GM12878 (cell line): Measurements from ENCODE around the gene CCDC3.

Experiments used
- EZH2 ChIP-seq: IDR thresholded peaks from 2 replicates; pipeline ENCODE4 v1.6.1; 2012; ENCODE audit warnings: low read depth, mild to moderate bottlenecking, control low read depth, inconsistent platforms, low read length, borderline replicate concordance; ENCODE audit not compliant: control insufficient read depth
- FOXM1 ChIP-seq: IDR thresholded peaks from 2 replicates; pipeline ENCODE4 v1.6.1; 2012; ENCODE audit warnings: low read depth, mild to moderate bottlenecking, inconsistent platforms, low read length, moderate library complexity
- GABPA ChIP-seq: IDR thresholded peaks from 2 replicates; pipeline ENCODE4 v1.6.1; 2014; ENCODE audit warnings: antibody characterized with exemption, low read depth, mild to moderate bottlenecking, inconsistent platforms
- KDM1A ChIP-seq: fragments of 200-600 bp; sonication (generic); IDR thresholded peaks from 2 replicates; pipeline ENCODE4 v1.6.1; 2016; ENCODE audit warnings: borderline replicate concordance
- MYC ChIP-seq: IDR thresholded peaks from 2 replicates; pipeline ENCODE4 v1.6.1; 2011; ENCODE audit warnings: mild to moderate bottlenecking, low read length, moderate library complexity, inconsistent platforms; ENCODE audit not compliant: insufficient read depth, insufficient replicate concordance, insufficient read length, severe bottlenecking
- NR2C2 ChIP-seq: IDR thresholded peaks from 2 replicates; pipeline ENCODE4 v1.6.1; 2011; ENCODE audit warnings: borderline replicate concordance, low read depth; ENCODE audit not compliant: control insufficient read depth, insufficient read length
- TF ChIP-seq, protein P1 (sequence below): IDR thresholded peaks from 2 replicates; pipeline ENCODE4 v1.6.1; 2011; ENCODE audit warnings: low read depth, mild to moderate bottlenecking, low read length, moderate library complexity, borderline replicate concordance; ENCODE audit errors: extremely low read depth
- TF ChIP-seq, protein P2 (sequence below): IDR thresholded peaks from 2 replicates; pipeline ENCODE4 v1.6.1; 2011; ENCODE audit warnings: borderline replicate concordance, low read depth, mild to moderate bottlenecking, moderate library complexity, mixed read lengths, low read length; ENCODE audit not compliant: insufficient read depth; ENCODE audit errors: extremely low read length
- TF ChIP-seq, protein P3 (sequence below), 3 experiments: IDR thresholded peaks in 2 of 3; conservative IDR thresholded peaks in 1 of 3; 2 replicates each; pipeline ENCODE4 v1.5.1; 2011; ENCODE audit warnings: low read depth in 3 of 3, low read length in 3 of 3, mild to moderate bottlenecking in 3 of 3, control low read depth in 2 of 3, moderate library complexity in 2 of 3, inconsistent platforms in 1 of 3, mixed read lengths in 1 of 3; ENCODE audit not compliant: control insufficient read depth in 2 of 3, insufficient read depth in 1 of 3; ENCODE audit errors: extremely low read depth in 1 of 3

DNA sequence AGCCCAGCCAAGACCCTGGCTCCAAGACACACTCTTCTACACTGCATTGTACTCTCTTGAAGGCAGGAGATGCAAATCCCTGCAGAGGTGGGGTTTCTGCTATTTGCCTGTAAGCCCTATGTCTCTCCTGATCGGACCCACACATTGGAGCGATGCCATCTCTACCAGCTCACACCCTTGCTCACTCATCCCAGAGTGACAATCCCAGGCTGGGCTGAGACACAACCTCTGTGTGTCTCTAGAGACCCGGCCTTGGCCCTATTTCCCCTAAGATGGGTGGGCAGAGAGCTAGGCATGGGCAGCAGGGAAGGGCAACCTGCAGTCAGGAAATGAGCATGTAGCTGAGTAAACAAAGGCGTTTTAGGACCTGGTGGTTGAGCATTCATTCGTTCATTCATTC lies 25.6 kb downstream of the CCDC3 start:
- no peak for TF ChIP-seq GABPA
- TF ChIP-seq, protein P1, sequence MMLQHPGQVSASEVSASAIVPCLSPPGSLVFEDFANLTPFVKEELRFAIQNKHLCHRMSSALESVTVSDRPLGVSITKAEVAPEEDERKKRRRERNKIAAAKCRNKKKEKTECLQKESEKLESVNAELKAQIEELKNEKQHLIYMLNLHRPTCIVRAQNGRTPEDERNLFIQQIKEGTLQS = no peak
- no peak for TF ChIP-seq FOXM1
- no peak for TF ChIP-seq EZH2
- TF ChIP-seq MYC = no peak
- TF ChIP-seq KDM1A = no peak
- TF ChIP-seq NR2C2 = no peak
- TF ChIP-seq, protein P2, sequence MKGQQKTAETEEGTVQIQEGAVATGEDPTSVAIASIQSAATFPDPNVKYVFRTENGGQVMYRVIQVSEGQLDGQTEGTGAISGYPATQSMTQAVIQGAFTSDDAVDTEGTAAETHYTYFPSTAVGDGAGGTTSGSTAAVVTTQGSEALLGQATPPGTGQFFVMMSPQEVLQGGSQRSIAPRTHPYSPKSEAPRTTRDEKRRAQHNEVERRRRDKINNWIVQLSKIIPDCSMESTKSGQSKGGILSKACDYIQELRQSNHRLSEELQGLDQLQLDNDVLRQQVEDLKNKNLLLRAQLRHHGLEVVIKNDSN = no peak
- TF ChIP-seq, protein P3, sequence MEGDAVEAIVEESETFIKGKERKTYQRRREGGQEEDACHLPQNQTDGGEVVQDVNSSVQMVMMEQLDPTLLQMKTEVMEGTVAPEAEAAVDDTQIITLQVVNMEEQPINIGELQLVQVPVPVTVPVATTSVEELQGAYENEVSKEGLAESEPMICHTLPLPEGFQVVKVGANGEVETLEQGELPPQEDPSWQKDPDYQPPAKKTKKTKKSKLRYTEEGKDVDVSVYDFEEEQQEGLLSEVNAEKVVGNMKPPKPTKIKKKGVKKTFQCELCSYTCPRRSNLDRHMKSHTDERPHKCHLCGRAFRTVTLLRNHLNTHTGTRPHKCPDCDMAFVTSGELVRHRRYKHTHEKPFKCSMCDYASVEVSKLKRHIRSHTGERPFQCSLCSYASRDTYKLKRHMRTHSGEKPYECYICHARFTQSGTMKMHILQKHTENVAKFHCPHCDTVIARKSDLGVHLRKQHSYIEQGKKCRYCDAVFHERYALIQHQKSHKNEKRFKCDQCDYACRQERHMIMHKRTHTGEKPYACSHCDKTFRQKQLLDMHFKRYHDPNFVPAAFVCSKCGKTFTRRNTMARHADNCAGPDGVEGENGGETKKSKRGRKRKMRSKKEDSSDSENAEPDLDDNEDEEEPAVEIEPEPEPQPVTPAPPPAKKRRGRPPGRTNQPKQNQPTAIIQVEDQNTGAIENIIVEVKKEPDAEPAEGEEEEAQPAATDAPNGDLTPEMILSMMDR (IDR thresholded peaks at IDR 0.05 in 2 of 3, conservative IDR thresholded peaks at IDR 0.05 in 1 of 3; ENCODE audit: control insufficient read depth in 2 of 3, extremely low read depth in 1 of 3, insufficient read depth in 1 of 3, low read depth in 3 of 3, low read length in 3 of 3) = no peak
